Kidney epithelial cell (primary cell): ENCODE data around the gene APRT. TPM values are rescaled to one million over a fixed set of nuclear protein-coding genes. Genes with fewer than 3 reads are reported as not detected.

Experiments
- DNase-seq: peaks from one replicate; pipeline ENCODE4 v3.0.0-alpha.2; 2010; ENCODE audit warnings: low read depth
- H3K27me3 ChIP-seq: 2 replicates; pipeline ENCODE4 v1.6.0; 2011; ENCODE audit warnings: low read length; ENCODE audit not compliant: control insufficient read depth, insufficient read depth
- H3K36me3 ChIP-seq: 2 replicates; pipeline ENCODE4 v1.5.1; 2011; ENCODE audit warnings: low read length; ENCODE audit not compliant: control insufficient read depth, insufficient read depth
- H3K4me3 ChIP-seq: 2 replicates; pipeline ENCODE4 v1.5.1; 2011; ENCODE audit warnings: low read depth, mild to moderate bottlenecking, control low read depth, low read length
- total RNA-seq: library from RNA; depleted of rRNA; stranded (reverse); fragments of >200 nt; gene quantifications from 2 replicates; pipeline ENCODE4 v1.2.3, GENCODE V29; 2015
- TF ChIP-seq, protein P1 (sequence below): IDR thresholded peaks from 2 replicates; pipeline ENCODE4 v1.5.1; 2011; ENCODE audit warnings: mild to moderate bottlenecking, moderate library complexity, low read length, control low read depth, inconsistent platforms; ENCODE audit not compliant: insufficient read depth, poor library complexity, severe bottlenecking

APRT gene
- total RNA-seq, 1 donor from 2014 or later, result 218 TPM

DNA sequence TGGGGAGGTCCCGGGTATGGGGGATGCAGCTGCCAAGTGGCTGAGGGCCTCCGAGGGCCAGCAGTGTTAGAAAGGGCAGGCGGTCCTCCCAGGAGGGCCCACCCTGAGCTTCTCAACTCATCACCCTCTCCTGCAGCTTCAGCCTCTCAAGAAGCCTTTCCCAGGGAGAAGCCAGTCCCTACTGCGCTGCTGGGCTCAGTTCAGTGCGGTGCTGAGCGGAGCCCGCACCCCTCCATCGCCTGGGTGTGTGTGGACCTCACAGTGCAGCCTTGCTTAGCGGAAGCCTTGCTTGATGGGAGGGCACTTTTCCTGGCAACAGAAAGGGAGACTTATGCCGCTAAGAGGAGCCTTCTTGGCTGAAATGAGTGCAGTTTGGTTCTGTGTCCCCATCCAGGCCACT lies 3.5 kb upstream of the APRT start:
- TF ChIP-seq, protein P1, sequence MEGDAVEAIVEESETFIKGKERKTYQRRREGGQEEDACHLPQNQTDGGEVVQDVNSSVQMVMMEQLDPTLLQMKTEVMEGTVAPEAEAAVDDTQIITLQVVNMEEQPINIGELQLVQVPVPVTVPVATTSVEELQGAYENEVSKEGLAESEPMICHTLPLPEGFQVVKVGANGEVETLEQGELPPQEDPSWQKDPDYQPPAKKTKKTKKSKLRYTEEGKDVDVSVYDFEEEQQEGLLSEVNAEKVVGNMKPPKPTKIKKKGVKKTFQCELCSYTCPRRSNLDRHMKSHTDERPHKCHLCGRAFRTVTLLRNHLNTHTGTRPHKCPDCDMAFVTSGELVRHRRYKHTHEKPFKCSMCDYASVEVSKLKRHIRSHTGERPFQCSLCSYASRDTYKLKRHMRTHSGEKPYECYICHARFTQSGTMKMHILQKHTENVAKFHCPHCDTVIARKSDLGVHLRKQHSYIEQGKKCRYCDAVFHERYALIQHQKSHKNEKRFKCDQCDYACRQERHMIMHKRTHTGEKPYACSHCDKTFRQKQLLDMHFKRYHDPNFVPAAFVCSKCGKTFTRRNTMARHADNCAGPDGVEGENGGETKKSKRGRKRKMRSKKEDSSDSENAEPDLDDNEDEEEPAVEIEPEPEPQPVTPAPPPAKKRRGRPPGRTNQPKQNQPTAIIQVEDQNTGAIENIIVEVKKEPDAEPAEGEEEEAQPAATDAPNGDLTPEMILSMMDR, result no peak
- no peak overlapping the region for H3K4me3 ChIP-seq
- peaks cover 16% of the 10 kb centered on the region for H3K27me3 ChIP-seq
- H3K36me3 ChIP-seq, result no peaks in the 10 kb centered on the region
- DNase-seq, result no peak

DNA sequence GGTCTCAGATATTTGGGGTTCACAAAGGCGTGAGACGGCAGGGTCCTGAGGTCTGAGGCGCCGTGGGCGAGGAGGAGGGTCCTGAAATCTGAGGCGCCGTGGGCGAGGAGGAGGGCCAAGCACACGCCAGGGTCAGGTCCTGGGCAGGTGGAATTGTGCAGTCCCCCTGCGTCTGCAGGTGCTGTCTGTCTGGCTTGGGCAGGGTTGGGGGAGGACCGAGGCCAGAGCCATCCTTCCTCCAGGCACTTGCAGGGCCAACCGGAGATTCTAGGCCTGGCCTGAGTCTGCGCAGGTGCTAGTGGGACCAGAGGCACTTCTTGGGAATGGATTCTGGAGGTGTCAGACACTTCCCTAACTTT lies 2.4 kb upstream of the APRT start:
- H3K4me3 ChIP-seq, result no peak overlapping the region
- H3K36me3 ChIP-seq, result no peaks in the 10 kb centered on the region
- TF ChIP-seq, protein P1, result no peak
- peaks cover 16% of the 10 kb centered on the region for H3K27me3 ChIP-seq
- no peak for DNase-seq

DNA sequence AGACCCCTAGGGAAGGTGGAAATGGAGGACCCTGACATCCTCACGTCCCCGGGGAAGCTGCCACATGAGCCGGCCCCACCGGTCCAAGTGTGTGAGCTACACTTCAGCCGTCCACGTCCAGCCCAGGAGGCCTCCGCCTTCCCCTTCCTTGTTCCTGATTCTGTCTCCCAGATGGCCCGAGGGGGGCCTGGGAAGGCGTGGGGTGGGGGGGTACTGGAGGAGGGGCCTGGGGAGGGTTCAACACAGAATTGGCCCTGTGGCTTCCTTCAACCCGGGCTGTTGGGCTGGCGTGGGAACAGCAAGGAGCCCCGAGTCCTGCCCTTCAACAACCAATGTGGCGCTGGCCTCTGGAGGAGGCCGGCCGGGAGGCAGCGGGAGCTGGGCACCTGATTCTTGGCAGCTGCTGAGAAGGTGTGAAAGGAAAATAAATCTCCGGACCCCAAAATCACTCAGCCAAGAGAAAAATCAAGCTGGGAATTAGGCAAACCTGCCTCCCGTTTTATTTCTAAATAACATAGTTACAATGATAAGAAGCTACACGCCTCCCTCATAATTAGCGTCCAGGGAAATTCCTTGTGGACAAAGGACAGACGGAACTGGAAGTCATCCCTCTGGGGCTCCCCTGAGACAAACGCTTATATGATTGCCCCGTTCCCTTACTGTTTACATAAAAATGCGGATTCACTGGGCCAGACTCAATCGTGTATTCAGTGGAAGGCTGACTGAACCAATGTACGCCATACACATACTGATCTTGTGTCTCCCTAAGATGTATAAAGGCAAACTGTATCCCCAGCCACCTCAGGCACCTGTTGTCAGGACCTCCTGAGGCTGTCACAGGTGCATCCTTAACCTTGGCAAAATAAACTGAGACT lies 1.8 kb upstream of the APRT start:
- DNase-seq, result no peak
- H3K27me3 ChIP-seq, result peaks cover 16% of the 10 kb centered on the region
- H3K4me3 ChIP-seq, result no peak overlapping the region
- H3K36me3 ChIP-seq, result no peaks in the 10 kb centered on the region
- TF ChIP-seq, protein P1, result no peak

DNA sequence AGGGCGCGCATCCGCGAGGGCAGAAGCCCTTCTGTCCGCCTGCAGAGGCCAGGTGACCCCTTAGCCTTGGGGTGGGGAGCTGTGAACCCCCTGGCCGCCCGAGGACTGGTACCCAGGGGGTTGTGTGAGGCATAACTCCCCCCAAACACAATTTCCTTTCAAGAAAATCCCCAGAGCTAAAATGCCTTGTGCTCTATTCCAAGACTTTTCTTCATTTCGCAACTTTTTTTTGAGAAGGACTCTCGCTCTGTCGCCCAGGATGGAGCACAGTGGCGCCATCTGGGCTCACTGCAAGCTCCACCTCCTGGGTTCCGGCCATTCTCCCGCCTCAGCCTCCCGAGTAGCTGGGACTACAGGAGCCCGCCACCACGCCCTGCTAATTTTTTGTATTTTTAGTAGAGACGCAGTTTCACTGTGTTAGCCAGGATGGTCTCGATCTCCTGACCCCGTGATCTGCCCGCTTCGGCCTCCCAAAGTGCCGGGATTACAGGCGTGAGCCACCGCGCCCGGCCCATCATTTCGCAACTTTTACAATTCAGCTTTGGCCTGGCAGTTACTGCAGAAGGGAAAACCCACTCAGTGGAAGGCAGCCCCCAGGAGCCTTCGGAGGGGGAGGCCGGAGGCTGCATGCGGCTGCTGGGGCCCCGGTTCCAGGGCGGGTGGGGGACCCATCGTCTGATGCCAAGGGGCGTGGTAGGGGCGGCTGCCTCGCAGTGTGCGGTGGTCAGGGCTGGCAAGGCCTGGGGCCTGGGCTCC lies 963 bp upstream of the APRT start:
- Histone ChIP-seq H3K27me3 (peaks cover 14% of the 10 kb centered on the region), H3K4me3 (peak overlapping the region; percentile 62), H3K36me3 (no peaks in the 10 kb centered on the region)
- TF ChIP-seq, protein P1, result no peak
- no peak for DNase-seq

DNA sequence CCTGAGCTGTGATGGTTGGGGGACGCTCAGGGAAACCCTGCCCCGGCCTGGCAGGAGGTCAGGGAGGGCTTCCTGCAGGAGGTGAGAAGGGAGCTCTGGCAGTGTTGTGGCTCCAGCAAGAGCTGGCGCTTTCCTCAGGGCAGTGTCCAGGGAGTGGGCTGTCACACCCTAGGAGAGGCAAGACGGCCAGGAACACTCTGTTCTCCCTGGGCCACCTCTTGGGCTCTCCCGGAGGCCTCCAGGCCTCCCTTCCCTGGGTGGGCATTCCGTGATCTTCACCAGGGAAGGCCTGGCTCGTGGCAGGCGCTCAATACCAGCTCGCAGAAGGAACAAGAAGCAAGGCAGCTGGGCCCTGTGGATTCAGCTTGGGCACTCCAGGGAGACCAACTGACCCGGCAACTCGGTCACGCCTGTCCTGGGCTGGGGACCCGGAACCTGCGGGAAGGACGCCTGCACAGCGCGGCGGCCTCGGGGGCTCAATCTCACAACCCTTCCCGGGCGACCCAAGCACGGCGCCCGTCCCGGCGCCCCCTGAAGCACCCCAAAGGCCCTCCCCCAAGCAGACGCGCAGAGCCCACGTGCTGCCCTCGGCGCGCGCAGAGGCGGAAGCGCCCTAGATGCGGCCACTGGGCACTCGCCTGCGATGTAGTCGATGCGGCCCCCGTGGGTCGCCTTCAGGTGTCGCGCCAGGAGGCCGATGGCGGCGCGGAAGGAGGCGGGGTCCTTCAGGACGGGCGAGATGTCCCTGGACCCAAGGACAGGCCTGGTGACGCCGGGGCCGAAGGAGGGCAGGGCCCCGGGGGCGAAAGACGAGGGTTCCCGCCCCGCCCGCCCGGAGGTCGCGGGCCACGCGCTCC lies 588 bp downstream of the APRT start:
- DNase-seq, result peak; percentile 25
- peaks cover 2% of the 10 kb centered on the region for H3K36me3 ChIP-seq
- peak overlapping the region; percentile 62 for H3K4me3 ChIP-seq
- TF ChIP-seq, protein P1, result no peak
- H3K27me3 ChIP-seq, result peaks cover 6% of the 10 kb centered on the region
